HCT116 (cell line): ENCODE results near the gene CDK2AP2. TPM values are rescaled to one million over a fixed set of nuclear protein-coding genes. Genes with fewer than 3 reads are reported as not detected.
A peak's percentile ranks its signal among the peaks of the same experiment; 100 is the strongest.

ENCODE experiments used
- ATAC-seq: fragments of 200-7000 bp; cut with Tn5 transposase; 2 replicates; pipeline ENCODE4 v1.9.1; 2020; ENCODE audit warnings: mild to moderate bottlenecking, moderate library complexity
- BruUV-seq: library from RNA; stranded (reverse); fragments of 400-500 nt; replicated peaks from 2 replicates; lab custom pipeline; 2021; lab: Mats Ljungman, UMichigan
- CTCF ChIA-PET: fragments of 300-600 bp; sonication (Branson Sonifier 250); formaldehyde crosslinking; loops from one replicate; lab custom pipeline; 2021; ENCODE audit warnings: antibody characterized with exemption; lab: Charles Lee
- POLR2A ChIA-PET: fragments of 300-600, 350-600 bp; sonication (Branson Sonifier 250); formaldehyde crosslinking; loops from one replicate; lab custom pipeline; 2021; ENCODE audit warnings: antibody characterized with exemption; lab: Charles Lee
- RAD21 ChIA-PET, 2 experiments: fragments of 300-600 bp; sonication (Branson Sonifier 250); formaldehyde crosslinking; loops; one replicate each; lab custom pipeline; 2023; ENCODE audit warnings: low total read pairs in 2 of 2; ENCODE audit not compliant: uncharacterized antibody in 2 of 2, unreplicated experiment in 2 of 2, low non-redundant PET in 1 of 2; lab: Charles Lee
- DNase-seq: peaks from one replicate; pipeline ENCODE4 v3.0.0-alpha.2; 2010; ENCODE audit warnings: low read depth, low spot score
- H2AFZ ChIP-seq: fragments of 200-600 bp; shearing (Covaris generic), sonication (generic); 2 replicates; pipeline ENCODE4 v1.6.1; 2017; ENCODE audit warnings: low read depth, mixed run types, mixed read lengths, antibody characterized with exemption, low read length; ENCODE audit not compliant: poor library complexity, severe bottlenecking
- H3K27ac ChIP-seq: 2 replicates; pipeline ENCODE4 v1.5.1; 2012; ENCODE audit warnings: low read depth, low read length
- H3K27me3 ChIP-seq: fragments of 200-600 bp; sonication (generic); 2 replicates; pipeline ENCODE4 v1.6.1; 2016; ENCODE audit warnings: mixed run types, low read length, mixed read lengths; ENCODE audit not compliant: insufficient read depth
- H3K36me3 ChIP-seq, 2 experiments: fragments of 200-500 bp in 1 of 2; fragments of 200-600 bp in 1 of 2; sonication (Bioruptor generic) in 1 of 2; sonication (generic) in 1 of 2; 2 replicates each; pipeline versions ENCODE4 v1.5.1 to v1.6.1; 2014 to 2016; ENCODE audit warnings: low read length in 2 of 2, inconsistent platforms in 1 of 2, mixed read lengths in 1 of 2, mixed run types in 1 of 2; ENCODE audit not compliant: insufficient read depth in 2 of 2, control insufficient read depth in 1 of 2
- H3K4me1 ChIP-seq, 2 experiments: fragments of 200-600 bp in 1 of 2; sonication (generic) in 1 of 2; 2 replicates each; pipeline versions ENCODE4 v1.5.1 to v1.6.1; 2012 to 2017; ENCODE audit warnings: low read length in 2 of 2, inconsistent platforms in 1 of 2, mild to moderate bottlenecking in 1 of 2, mixed read lengths in 1 of 2, mixed run types in 1 of 2, moderate library complexity in 1 of 2; ENCODE audit not compliant: insufficient read depth in 2 of 2, control insufficient read depth in 1 of 2
- H3K4me2 ChIP-seq: fragments of 200-600 bp; sonication (generic); 2 replicates; pipeline ENCODE4 v1.6.1; 2017; ENCODE audit warnings: mixed run types, low read length, mixed read lengths
- H3K4me3 ChIP-seq, 2 experiments: fragments of 200-600 bp in 1 of 2; sonication (generic) in 1 of 2; replicated peaks in 1 of 2; 2 replicates each; pipeline ENCODE4 v1.5.1; 2011 to 2016; ENCODE audit warnings: low read length in 2 of 2, control low read depth in 1 of 2, low read depth in 1 of 2, mild to moderate bottlenecking in 1 of 2, mixed read lengths in 1 of 2, mixed run types in 1 of 2
- H3K79me2 ChIP-seq: fragments of 200-600 bp; sonication (generic); 2 replicates; pipeline ENCODE4 v1.6.1; 2017; ENCODE audit warnings: mild to moderate bottlenecking, mixed run types, low read length, moderate library complexity, mixed read lengths; ENCODE audit not compliant: insufficient read depth
- H3K9ac ChIP-seq: fragments of 200-600 bp; sonication (generic); 2 replicates; pipeline ENCODE4 v1.6.1; 2016; ENCODE audit warnings: low read length, mixed read lengths
- H3K9me2 ChIP-seq: fragments of 200-600 bp; sonication (generic), shearing (Covaris generic); 2 replicates; pipeline ENCODE4 v1.6.1; 2017; ENCODE audit warnings: mixed run types, mild to moderate bottlenecking, moderate library complexity; ENCODE audit not compliant: insufficient read depth
- H3K9me3 ChIP-seq, 2 experiments: fragments of 200-500 bp in 1 of 2; fragments of 200-600 bp in 1 of 2; sonication (Bioruptor generic) in 1 of 2; sonication (generic) in 1 of 2; 2 replicates each; pipeline ENCODE4 v1.6.1; 2014 to 2017; ENCODE audit warnings: low read length in 2 of 2, mixed read lengths in 2 of 2, inconsistent platforms in 1 of 2, low read depth in 1 of 2, mild to moderate bottlenecking in 1 of 2, mixed run types in 1 of 2, moderate library complexity in 1 of 2; ENCODE audit not compliant: control insufficient read depth in 1 of 2, insufficient read depth in 1 of 2
- H4K20me1 ChIP-seq: fragments of 200-600 bp; sonication (generic), shearing (Covaris generic); 2 replicates; pipeline ENCODE4 v1.6.1; 2017; ENCODE audit warnings: mixed run types, mild to moderate bottlenecking, moderate library complexity; ENCODE audit not compliant: insufficient read depth
- JUND ChIP-seq: IDR thresholded peaks from 2 replicates; pipeline ENCODE4 v1.6.1; 2012
- POLR2AphosphoS5 ChIP-seq: IDR thresholded peaks from 2 replicates; pipeline ENCODE4 v1.6.1; 2011; ENCODE audit warnings: mild to moderate bottlenecking, low read depth, low read length, moderate library complexity
- REST ChIP-seq: IDR thresholded peaks from 2 replicates; pipeline ENCODE4 v1.6.1; 2012; ENCODE audit warnings: low read depth
- YY1 ChIP-seq: IDR thresholded peaks from 2 replicates; pipeline ENCODE4 v1.6.1; 2011; ENCODE audit warnings: low read length, low read depth, moderate library complexity, mild to moderate bottlenecking; ENCODE audit not compliant: insufficient replicate concordance; ENCODE audit errors: extremely low read depth
- intact Hi-C: fragments of 100-400 bp; cut with micrococcal nuclease; formaldehyde crosslinking; loops from 2 replicates; pipeline ENCODE4 v1.10.0; 2022
- total RNA-seq: library from RNA; stranded (reverse); gene quantifications from one replicate; pipeline ENCODE4 v1.2.1, GENCODE V29; 2021; ENCODE audit not compliant: unreplicated experiment

CDK2AP2 gene
- total RNA-seq, 1 experiment from 2014 or later = 53.6 TPM

- no peaks in the 10 kb centered on the region for H3K9me2 ChIP-seq
- no peak overlapping the region for H2AFZ ChIP-seq
- H4K20me1 ChIP-seq = no peaks in the 10 kb centered on the region
- peak overlapping the region; percentile 100 for H3K4me2 ChIP-seq
- ATAC-seq (no peak), DNase-seq (no peak)
- intact Hi-C loops = loop anchor here (2.0 to 5.0 kb wide), 2 partner anchors 65 to 116 kb away; partner anchors contain the start of gene POLD4
- H3K27ac ChIP-seq = peak overlapping the region; percentile 88
- H3K4me1 ChIP-seq = peaks cover 33 to 54% of the 10 kb centered on the region in 2 experiments
- peak overlapping the region; percentile 82 to 95 for H3K4me3 ChIP-seq
- H3K9me3 ChIP-seq = no peaks in the 10 kb centered on the region
- ChIA-PET CTCF (interaction anchor here (1.5 to 1.9 kb wide), 2 partner anchors 29 to 66 kb away, joined by 3 to 8 read pairs; partner anchors contain the start of gene PPP1CA), RAD21 (interaction anchor here in 1 of 2 experiments (0.6 to 2.2 kb wide), 3 partner anchors 24 to 85 kb away, joined by 3 to 6 read pairs (median 3); partner anchors contain the start of gene PPP1CA), POLR2A (interaction anchor here (1.0 to 2.1 kb wide), 5 partner anchors 12 to 113 kb away, joined by 3 to 9 read pairs (median 3); partner anchors contain the start of genes AIP and RAD9A)
- TSS peak; percentile 22 for BruUV-seq
- TF ChIP-seq JUND = no peak
- no peak for TF ChIP-seq REST
- TF ChIP-seq YY1 = peak; percentile 67
- TF ChIP-seq POLR2AphosphoS5 = peak; percentile 62
- H3K79me2 ChIP-seq = peaks cover 15% of the 10 kb centered on the region; the same call in 1 of the 2 replicates
- H3K36me3 ChIP-seq = no peaks in the 10 kb centered on the region
- peak overlapping the region; percentile 95 for H3K9ac ChIP-seq
- no peaks in the 10 kb centered on the region for H3K27me3 ChIP-seq
Measured at GRCh38 chr11:67468056-67468455, 39.9 kb downstream of the CDK2AP2 start.
